Panc1 (cell line): ENCODE results near the gene SEPTIN5. TPM values are rescaled to one million over a fixed set of nuclear protein-coding genes. Genes with fewer than 3 reads are reported as not detected.

Experiments used
- ATAC-seq: fragments of 200-7000 bp; cut with Tn5 transposase; 2 replicates; pipeline ENCODE4 v1.9.1; 2020; ENCODE audit warnings: mild to moderate bottlenecking, moderate library complexity
- BruUV-seq: library from RNA; stranded (reverse); fragments of 400-500 nt; replicated peaks from 2 replicates; lab custom pipeline; 2021; lab: Mats Ljungman, UMichigan
- CTCF ChIA-PET: fragments of 300-600 bp; sonication (Branson Sonifier 250); formaldehyde crosslinking; loops from one replicate; lab custom pipeline; 2022; ENCODE audit warnings: antibody characterized with exemption; lab: Charles Lee
- POLR2A ChIA-PET: fragments of 300-600 bp; sonication (Branson Sonifier 250); formaldehyde crosslinking; loops from one replicate; lab custom pipeline; 2022; ENCODE audit warnings: antibody characterized with exemption; lab: Charles Lee
- DNase-seq: peaks from one replicate; pipeline ENCODE4 v3.0.0-alpha.2; 2010; ENCODE audit warnings: low read depth, low spot score
- H3K27ac ChIP-seq: 2 replicates; pipeline ENCODE4 v1.5.1; 2011; ENCODE audit warnings: mild to moderate bottlenecking, low read length, inconsistent platforms
- H3K27me3 ChIP-seq: fragments of 200-500 bp; sonication (Bioruptor generic); 2 replicates; pipeline ENCODE4 v1.6.0; 2014; ENCODE audit warnings: low read length, inconsistent platforms; ENCODE audit not compliant: control insufficient read depth, insufficient read depth
- H3K36me3 ChIP-seq: fragments of 200-500 bp; sonication (Bioruptor generic); 2 replicates; pipeline ENCODE4 v1.5.1; 2014; ENCODE audit warnings: inconsistent platforms, mild to moderate bottlenecking, low read length, moderate library complexity; ENCODE audit not compliant: control insufficient read depth, insufficient read depth
- H3K4me1 ChIP-seq: 2 replicates; pipeline ENCODE4 v1.5.1; 2011; ENCODE audit warnings: inconsistent platforms, mild to moderate bottlenecking, low read length, moderate library complexity; ENCODE audit not compliant: control insufficient read depth, insufficient read depth
- H3K4me3 ChIP-seq, 2 experiments: 2 replicates each; pipeline ENCODE4 v1.5.1; 2011 to 2012; ENCODE audit warnings: low read depth in 2 of 2, low read length in 2 of 2, mild to moderate bottlenecking in 2 of 2, inconsistent platforms in 1 of 2, moderate library complexity in 1 of 2
- H3K9me3 ChIP-seq: fragments of 200-500 bp; sonication (Bioruptor generic); 2 replicates; pipeline ENCODE4 v1.5.1; 2014; ENCODE audit warnings: low read depth, mild to moderate bottlenecking, inconsistent platforms, low read length, moderate library complexity; ENCODE audit not compliant: control insufficient read depth, insufficient read depth
- POLR2AphosphoS5 ChIP-seq: IDR thresholded peaks from 2 replicates; pipeline ENCODE4 v1.6.1; 2012; ENCODE audit warnings: mild to moderate bottlenecking, low read depth, low read length, moderate library complexity
- REST ChIP-seq, 2 experiments: IDR thresholded peaks; 2 replicates each; pipeline ENCODE4 v1.6.1; 2011 to 2012; ENCODE audit warnings: low read depth in 2 of 2, control low read depth in 1 of 2, low read length in 1 of 2, mild to moderate bottlenecking in 1 of 2, moderate library complexity in 1 of 2; ENCODE audit not compliant: insufficient read depth in 1 of 2
- SIN3A ChIP-seq: IDR thresholded peaks from 2 replicates; pipeline ENCODE4 v1.6.1; 2012; ENCODE audit warnings: low read depth, mild to moderate bottlenecking, low read length, moderate library complexity, borderline replicate concordance; ENCODE audit not compliant: insufficient read depth
- TCF7L2 ChIP-seq: IDR thresholded peaks from 2 replicates; pipeline ENCODE4 v1.6.1; 2011; ENCODE audit warnings: mild to moderate bottlenecking, low read depth, low read length, inconsistent platforms
- in situ Hi-C: cut with HindIII; loops from 2 replicates; pipeline ENCODE4 v1.10.0; 2016; ENCODE audit warnings: low sequenced_read_pairs, low pct_unique_long_range_greater_than_20kb
- intact Hi-C: fragments of 100-400 bp; cut with micrococcal nuclease; formaldehyde crosslinking; loops from one replicate; pipeline ENCODE4 v1.10.0; 2022; ENCODE audit not compliant: unreplicated experiment
- total RNA-seq: library from RNA; stranded (reverse); gene quantifications from one replicate; pipeline ENCODE4 v1.2.1, GENCODE V29; 2021; ENCODE audit not compliant: unreplicated experiment
- TF ChIP-seq, protein P1 (sequence below): fragments of 450-650 bp; IDR thresholded peaks from 2 replicates; pipeline ENCODE4 v1.5.1; 2017; ENCODE audit warnings: mild to moderate bottlenecking

Gene SEPTIN5
- total RNA-seq, 1 experiment from 2014 or later, result 17.2 TPM

GRCh38 chr22:19721330-19722177 is 7.3 kb downstream of the SEPTIN5 start:
- POLR2A ChIA-PET, result no interaction called here
- in situ Hi-C loops, result no loop called here

GRCh38 chr22:19722178-19722981 is 8.1 kb downstream of the SEPTIN5 start:
- DNase-seq (no peak), ATAC-seq (no peak)
- intact Hi-C loops, result no loop called here
- H3K9me3 ChIP-seq, result no peaks in the 10 kb centered on the region
- H3K4me1 ChIP-seq, result 0 out of 2 replicates have a peak, but pooled peaks cover 3% of the 10 kb centered on the region
- ChIA-PET CTCF (no interaction called here), POLR2A (no interaction called here)
- in situ Hi-C loops, result no loop called here
- TF ChIP-seq, protein P1, sequence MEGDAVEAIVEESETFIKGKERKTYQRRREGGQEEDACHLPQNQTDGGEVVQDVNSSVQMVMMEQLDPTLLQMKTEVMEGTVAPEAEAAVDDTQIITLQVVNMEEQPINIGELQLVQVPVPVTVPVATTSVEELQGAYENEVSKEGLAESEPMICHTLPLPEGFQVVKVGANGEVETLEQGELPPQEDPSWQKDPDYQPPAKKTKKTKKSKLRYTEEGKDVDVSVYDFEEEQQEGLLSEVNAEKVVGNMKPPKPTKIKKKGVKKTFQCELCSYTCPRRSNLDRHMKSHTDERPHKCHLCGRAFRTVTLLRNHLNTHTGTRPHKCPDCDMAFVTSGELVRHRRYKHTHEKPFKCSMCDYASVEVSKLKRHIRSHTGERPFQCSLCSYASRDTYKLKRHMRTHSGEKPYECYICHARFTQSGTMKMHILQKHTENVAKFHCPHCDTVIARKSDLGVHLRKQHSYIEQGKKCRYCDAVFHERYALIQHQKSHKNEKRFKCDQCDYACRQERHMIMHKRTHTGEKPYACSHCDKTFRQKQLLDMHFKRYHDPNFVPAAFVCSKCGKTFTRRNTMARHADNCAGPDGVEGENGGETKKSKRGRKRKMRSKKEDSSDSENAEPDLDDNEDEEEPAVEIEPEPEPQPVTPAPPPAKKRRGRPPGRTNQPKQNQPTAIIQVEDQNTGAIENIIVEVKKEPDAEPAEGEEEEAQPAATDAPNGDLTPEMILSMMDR, result no peak
- TF ChIP-seq POLR2AphosphoS5, result no peak
- TF ChIP-seq TCF7L2, result no peak
- TF ChIP-seq REST (IDR thresholded peaks at IDR 0.05; ENCODE audit: insufficient read depth in 1 of 2, low read depth in 2 of 2, low read length in 1 of 2), result no peak
- no peak for TF ChIP-seq SIN3A
- H3K27me3 ChIP-seq, result no peaks in the 10 kb centered on the region
- no peaks in the 10 kb centered on the region for H3K36me3 ChIP-seq
- H3K4me3 ChIP-seq, result no peak overlapping the region
- no TSS peak for BruUV-seq
- H3K27ac ChIP-seq, result no peak overlapping the region

More at GRCh38 chr22:19721330-19722177, 7.3 kb downstream of the SEPTIN5 start:
- Histone ChIP-seq H3K27me3 (no peaks in the 10 kb centered on the region), H3K36me3 (no peaks in the 10 kb centered on the region), H3K27ac (no peak overlapping the region), H3K4me1 (0 out of 2 replicates have a peak, but pooled peaks cover 3% of the 10 kb centered on the region), H3K4me3 (no peak overlapping the region), H3K9me3 (no peaks in the 10 kb centered on the region)
- BruUV-seq, result no TSS peak
- DNase-seq (no peak), ATAC-seq (no peak)
- intact Hi-C loops, result no loop called here
- CTCF ChIA-PET, result no interaction called here
- TF ChIP-seq REST (IDR thresholded peaks at IDR 0.05; ENCODE audit: insufficient read depth in 1 of 2, low read depth in 2 of 2, low read length in 1 of 2), result no peak
